CD14-positive monocyte (primary cell): ENCODE data around the gene C2CD4A. TPM values are rescaled to one million over a fixed set of nuclear protein-coding genes. Genes with fewer than 3 reads are reported as not detected.
A peak's percentile ranks its signal among the peaks of the same experiment; 100 is the strongest.

Experiments
- DNase-seq, 3 donors: peaks; one replicate each; pipeline ENCODE4 v3.0.0-alpha.2; 2011 to 2022
- H2AFZ ChIP-seq: 2 replicates; pipeline ENCODE4 v1.6.0; 2012; ENCODE audit warnings: mild to moderate bottlenecking, low read depth, low read length, inconsistent platforms; ENCODE audit not compliant: insufficient read depth, poor library complexity, severe bottlenecking
- H3K27ac ChIP-seq, 2 donors: 1 replicate in 1 of 2; 2 replicates in 1 of 2; pipeline ENCODE4 v1.5.1; 2012 to 2013; ENCODE audit warnings: low read length in 2 of 2, control low read depth in 1 of 2, inconsistent platforms in 1 of 2, low read depth in 1 of 2, mild to moderate bottlenecking in 1 of 2
- H3K27me3 ChIP-seq, 2 donors: one replicate each; pipeline versions ENCODE4 v1.6.0 to v1.6.1; 2011 to 2013; ENCODE audit warnings: low read length in 2 of 2; ENCODE audit not compliant: control insufficient read depth in 2 of 2, insufficient read depth in 2 of 2
- H3K36me3 ChIP-seq, 2 donors: replicated peaks in 1 of 2; 1 replicate in 1 of 2; 2 replicates in 1 of 2; pipeline versions ENCODE4 v1.5.1 to v1.6.1; 2012 to 2013; ENCODE audit warnings: low read length in 2 of 2, control low read depth in 1 of 2, inconsistent platforms in 1 of 2, mild to moderate bottlenecking in 1 of 2; ENCODE audit not compliant: insufficient read depth in 2 of 2, control insufficient read depth in 1 of 2
- H3K4me1 ChIP-seq, 2 donors: 1 replicate in 1 of 2; 2 replicates in 1 of 2; pipeline versions ENCODE4 v1.5.1 to v1.6.1; 2012 to 2013; ENCODE audit warnings: low read length in 2 of 2, control low read depth in 1 of 2, inconsistent platforms in 1 of 2, mild to moderate bottlenecking in 1 of 2, moderate library complexity in 1 of 2; ENCODE audit not compliant: insufficient read depth in 2 of 2, control insufficient read depth in 1 of 2
- H3K4me2 ChIP-seq: replicated peaks from 2 replicates; pipeline ENCODE3; 2012; ENCODE audit warnings: low read length, moderate library complexity, mild to moderate bottlenecking; ENCODE audit not compliant: poor library complexity, severe bottlenecking; ENCODE audit errors: extremely low read depth
- H3K4me3 ChIP-seq, 3 experiments: fragments of 200-600 bp in 1 of 3; sonication (generic) in 1 of 3; replicated peaks in 1 of 3; 1 replicate in 2 of 3; 2 replicates in 1 of 3; pipeline ENCODE4 v1.5.1; 2011 to 2013; ENCODE audit warnings: low read length in 3 of 3, mild to moderate bottlenecking in 3 of 3, control low read depth in 2 of 3, low read depth in 2 of 3, inconsistent platforms in 1 of 3, moderate library complexity in 1 of 3
- H3K79me2 ChIP-seq: 2 replicates; pipeline ENCODE4 v1.6.0; 2012; ENCODE audit warnings: mild to moderate bottlenecking, control low read depth, inconsistent platforms, low read length, moderate library complexity; ENCODE audit not compliant: insufficient read depth
- H3K9ac ChIP-seq: 2 replicates; pipeline ENCODE4 v1.6.0; 2017; ENCODE audit warnings: low read length, mild to moderate bottlenecking; ENCODE audit not compliant: insufficient read depth, poor library complexity, severe bottlenecking
- H3K9me3 ChIP-seq, 2 donors: replicated peaks in 1 of 2; 1 replicate in 1 of 2; 2 replicates in 1 of 2; pipeline versions ENCODE4 v1.5.1 to v1.6.1; 2012 to 2013; ENCODE audit warnings: low read length in 2 of 2, control low read depth in 1 of 2; ENCODE audit not compliant: control insufficient read depth in 1 of 2, insufficient read depth in 1 of 2
- H4K20me1 ChIP-seq: 2 replicates; pipeline ENCODE4 v1.6.0; 2012; ENCODE audit warnings: mild to moderate bottlenecking, low read length, control low read depth, moderate library complexity; ENCODE audit not compliant: insufficient read depth
- H3K27ac Mint-ChIP-seq, 7 donors: one replicate each; pipeline ENCODE4 v1.8.0; 2020; ENCODE audit warnings: mild to moderate bottlenecking in 7 of 7, mixed read lengths in 7 of 7, moderate library complexity in 6 of 7, inconsistent platforms in 2 of 7
- H3K27me3 Mint-ChIP-seq, 3 donors: one replicate each; pipeline ENCODE4 v1.8.0; 2021 to 2022; ENCODE audit warnings: low read depth in 3 of 3, mild to moderate bottlenecking in 3 of 3, mixed read lengths in 3 of 3, moderate library complexity in 3 of 3, inconsistent platforms in 1 of 3
- H3K36me3 Mint-ChIP-seq, 2 donors: one replicate each; pipeline ENCODE4 v1.8.0; 2020; ENCODE audit warnings: mixed read lengths in 2 of 2, inconsistent platforms in 1 of 2, mild to moderate bottlenecking in 1 of 2
- H3K4me1 Mint-ChIP-seq: one replicate; pipeline ENCODE4 v1.8.0; 2020; ENCODE audit warnings: mild to moderate bottlenecking, mixed read lengths
- H3K4me3 Mint-ChIP-seq, 2 donors: one replicate each; pipeline ENCODE4 v1.8.0; 2020; ENCODE audit warnings: mild to moderate bottlenecking in 2 of 2, mixed read lengths in 2 of 2, moderate library complexity in 1 of 2
- H3K9me3 Mint-ChIP-seq, 7 donors: one replicate each; pipeline ENCODE4 v1.8.0; 2020 to 2022; ENCODE audit warnings: mixed read lengths in 7 of 7, mild to moderate bottlenecking in 6 of 7, moderate library complexity in 6 of 7, inconsistent platforms in 2 of 7
- CTCF ChIP-seq: fragments of 200-600 bp; IDR thresholded peaks from one replicate; pipeline ENCODE4 v1.8.0; 2022; ENCODE audit warnings: antibody characterized with exemption, mild to moderate bottlenecking
- WGBS: methylation state at CpG from one replicate; pipeline ENCODE4 v1.1.5; 2013; ENCODE audit warnings: missing lambda C conversion rate; ENCODE audit not compliant: insufficient coverage; 5-methylcytosine and 5-hydroxymethylcytosine counted together
- intact Hi-C, 2 donors: fragments of 100-400 bp; cut with micrococcal nuclease; formaldehyde crosslinking; loops; one replicate each; pipeline versions ENCODE4 v1.15.0 to v1.15.1; 2023
- polyA plus RNA-seq, 3 donors: library from polyadenylated mRNA; depleted of rRNA in 1 of 3; unstranded in 2 of 3; stranded (reverse) in 1 of 3; fragments of 300-500 nt in 2 of 3; fragments of >200 nt in 1 of 3; fragmentation: Illumina TruSeq in 2 of 3; gene quantifications; 1 replicate in 2 of 3; 2 replicates in 1 of 3; pipeline ENCODE4 v1.2.3, GENCODE V29; 2012 to 2021

The C2CD4A gene
- polyA plus RNA-seq, 3 donors, result not detected

GRCh38 chr15:62059816-62060112 lies 7.0 kb upstream of the C2CD4A start:
- Histone ChIP-seq H3K4me2 (peak overlapping the region; percentile 90), H3K27me3 (peaks cover 21 to 39% of the 10 kb centered on the region in 2 donors), H2AFZ (peak overlapping the region; percentile 88), H3K9ac (peak overlapping the region; percentile 96), H3K79me2 (peaks cover 49% of the 10 kb centered on the region), H3K4me1 (peaks cover 44 to 49% of the 10 kb centered on the region in 2 donors), H3K36me3 (no peaks in the 10 kb centered on the region), H3K4me3 (peak overlapping the region; percentile 73 to 94 (median 93)), H3K27ac (peak overlapping the region; percentile 94 to 95), H3K9me3 (no peaks in the 10 kb centered on the region), H4K20me1 (peaks cover 47% of the 10 kb centered on the region)
- intact Hi-C loops, result no loop called here
- Mint-ChIP-seq H3K27me3 (peaks cover 32 to 37% (median 34%) of the 10 kb centered on the region in 3 donors), H3K4me1 (peaks cover 39% of the 10 kb centered on the region), H3K36me3 (peaks cover 3 to 9% of the 10 kb centered on the region in 2 donors), H3K27ac (peak overlapping the region; percentile 93 to 98 (median 96)), H3K4me3 (peak overlapping the region; percentile 96 to 98), H3K9me3 (peaks cover 0 to 1% (median 0%) of the 10 kb centered on the region in 7 donors)
- DNase-seq, result peak; percentile 85 to 89 (median 86)
- no peak for TF ChIP-seq CTCF
- 0% methylated on average over 17 of the region's 19 CpGs for WGBS

GRCh38 chr15:62060113-62060895 lies 6.5 kb upstream of the C2CD4A start, which contains the start of gene VPS13C:
TSS of gene VPS13C (minus strand) at chr15:62060447. CDS start at chr15:62060374, 73 bp downstream.
- Histone ChIP-seq H3K27me3 (peaks cover 27 to 44% of the 10 kb centered on the region in 2 donors), H4K20me1 (peaks cover 42% of the 10 kb centered on the region), H3K36me3 (no peaks in the 10 kb centered on the region), H3K27ac (peak within 1 kb of the TSS; percentile 94 to 95), H3K4me3 (peak within 1 kb of the TSS; percentile 73 to 94 (median 93)), H3K9me3 (no peaks in the 10 kb centered on the region), H3K4me1 (peaks cover 39 to 44% of the 10 kb centered on the region in 2 donors), H2AFZ (peak within 1 kb of the TSS; percentile 88), H3K79me2 (peaks cover 43% of the 10 kb centered on the region), H3K4me2 (peak within 1 kb of the TSS; percentile 90), H3K9ac (peak within 1 kb of the TSS; percentile 96)
- H3K36me3 Mint-ChIP-seq, result peaks cover 3 to 9% of the 10 kb centered on the region in 2 donors
- TF ChIP-seq CTCF, result peak; percentile 84
- DNase-seq, result peak; percentile 93 to 94 (median 93)
- peaks cover 36 to 42% (median 38%) of the 10 kb centered on the region in 3 donors for H3K27me3 Mint-ChIP-seq
- peak within 1 kb of the TSS; percentile 96 to 98 for H3K4me3 Mint-ChIP-seq
- H3K4me1 Mint-ChIP-seq, result peaks cover 35% of the 10 kb centered on the region
- intact Hi-C loops, result no loop called here
- peaks cover 0 to 4% (median 0%) of the 10 kb centered on the region in 7 donors for H3K9me3 Mint-ChIP-seq
- H3K27ac Mint-ChIP-seq, result peak within 1 kb of the TSS; percentile 93 to 98 (median 96)
- under 1% methylated on average over 71 of the region's 73 CpGs for WGBS
